ENCODE measurements around the gene EGF.
"Not testable (repeated sequence)": the region's sequence is repeated elsewhere in the genome, so short reads cannot be mapped to it uniquely, and the experiment has no call there.

Gene EGF

DNA sequence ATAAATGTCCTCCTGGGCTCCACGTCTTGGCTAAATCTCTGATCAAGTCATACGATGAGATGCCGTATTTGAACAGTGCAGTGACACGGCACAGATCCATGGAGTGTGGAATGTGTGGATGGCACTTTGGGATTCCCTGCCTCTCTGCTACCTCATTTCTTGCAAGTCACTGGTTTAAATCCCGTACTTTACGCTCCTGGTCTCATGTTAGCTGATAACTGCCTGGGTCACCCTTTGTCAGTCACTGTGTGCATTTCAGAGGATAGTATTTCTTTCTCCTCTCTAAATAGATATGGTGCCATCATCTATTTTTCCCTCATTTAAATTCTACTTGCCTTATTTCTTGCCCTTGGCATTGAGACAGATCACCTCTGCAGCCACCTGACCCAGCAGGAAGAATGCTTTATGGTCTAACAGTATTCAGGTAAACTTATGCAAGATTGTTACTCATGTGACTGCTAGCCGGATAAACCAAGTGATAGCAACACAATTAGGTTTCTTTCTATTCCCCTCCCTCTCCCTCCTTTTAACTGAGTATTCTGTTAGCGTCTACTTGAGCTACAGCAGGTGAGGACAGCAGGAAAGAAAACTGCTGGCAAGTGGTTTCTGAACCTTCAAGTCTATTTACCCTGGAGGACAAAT lies 2.8 kb downstream of the EGF start:
- DNase-seq (ENCODE audit: low spot score), result no peak

- no peak for DNase-seq (ENCODE audit: low spot score)
Observed at GRCh38 chr4:109916027-109916409, 3.3 kb downstream of the EGF start.

DNA sequence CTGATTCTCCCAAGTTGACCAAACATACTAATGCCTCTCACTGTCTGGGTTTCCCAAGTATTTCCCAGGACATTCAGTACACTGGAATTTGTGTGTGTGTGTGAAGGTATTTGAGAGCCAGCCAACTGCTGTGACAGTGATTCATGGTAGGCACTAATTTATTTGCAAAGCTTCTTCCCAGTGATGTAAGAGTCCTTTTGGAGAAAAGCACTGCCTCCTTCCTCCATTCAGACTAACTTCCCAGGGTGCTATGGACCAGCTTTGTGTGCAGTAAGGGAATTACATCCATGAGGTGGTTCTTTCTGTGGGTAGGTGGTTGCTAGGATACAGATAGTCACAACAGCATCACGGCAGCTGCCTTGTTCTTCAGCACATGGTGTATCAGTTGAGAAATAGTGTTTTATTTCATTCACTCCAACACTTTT lies 8.7 kb downstream of the EGF start:
- no peak for DNase-seq (ENCODE audit: low spot score)

GRCh38 chr4:109925396-109925795 lies 12.7 kb downstream of the EGF start:
- DNase-seq (ENCODE audit: low spot score), result no peak

DNA sequence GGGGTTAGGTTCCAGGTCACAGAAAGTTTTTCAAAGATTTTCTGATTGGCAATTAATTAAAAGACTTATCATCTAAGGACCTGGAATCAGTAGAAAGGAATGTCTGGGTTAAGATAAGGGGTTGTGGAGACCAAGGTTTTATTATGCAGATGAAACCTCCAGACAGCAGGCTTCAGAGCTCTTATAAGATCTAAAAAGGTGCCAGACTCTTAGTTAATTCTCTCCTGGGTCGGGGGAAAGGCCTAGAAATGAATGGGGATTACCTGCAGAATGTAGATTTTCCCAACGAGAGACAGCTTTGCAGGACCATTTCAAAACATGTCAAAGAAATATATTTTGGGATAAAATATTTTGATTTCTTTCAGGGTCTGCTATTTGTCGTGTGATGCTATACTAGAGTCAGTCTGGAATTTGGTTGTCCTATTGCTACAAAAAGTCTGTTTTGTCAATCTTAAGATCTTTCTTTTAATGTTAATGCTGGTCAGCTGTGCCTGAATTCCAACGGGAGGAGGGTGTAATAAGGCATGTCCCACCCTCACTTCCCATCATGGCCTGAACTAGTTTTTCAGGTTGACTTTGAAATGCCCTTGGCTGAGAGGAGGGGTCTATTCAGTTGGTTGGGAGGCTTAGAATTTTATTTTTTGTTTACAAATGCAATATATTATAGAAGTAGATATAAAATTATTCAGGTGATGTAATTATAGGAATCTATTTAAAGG lies 15.8 kb downstream of the EGF start:
- no peak for DNase-seq (ENCODE audit: low spot score)

GRCh38 chr4:109930464-109930863 lies 17.8 kb downstream of the EGF start:
- no peak for DNase-seq (ENCODE audit: low spot score)

GRCh38 chr4:109930872-109931271 lies 18.2 kb downstream of the EGF start:
- DNase-seq (ENCODE audit: low spot score), result no peak

DNA sequence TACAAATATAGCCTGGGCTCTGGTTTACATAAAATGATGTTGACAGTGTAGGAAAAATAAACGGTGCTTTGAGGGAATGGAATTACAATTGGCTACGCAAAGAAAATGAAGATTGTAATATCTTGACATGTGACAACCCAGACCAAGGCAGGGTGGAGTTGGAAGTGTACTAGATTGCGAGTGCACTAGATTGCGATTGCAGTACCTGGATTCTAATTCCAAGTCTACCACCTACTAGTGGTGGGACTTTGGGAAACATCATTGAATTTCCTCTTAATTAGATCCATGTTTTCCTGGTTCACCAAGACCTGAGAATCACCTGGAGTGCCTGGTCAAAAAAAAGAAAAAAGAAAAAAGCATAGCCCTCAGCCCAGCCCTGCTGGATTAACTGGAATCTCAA lies 18.6 kb downstream of the EGF start:
- DNase-seq (ENCODE audit: low spot score), result no peak

DNA sequence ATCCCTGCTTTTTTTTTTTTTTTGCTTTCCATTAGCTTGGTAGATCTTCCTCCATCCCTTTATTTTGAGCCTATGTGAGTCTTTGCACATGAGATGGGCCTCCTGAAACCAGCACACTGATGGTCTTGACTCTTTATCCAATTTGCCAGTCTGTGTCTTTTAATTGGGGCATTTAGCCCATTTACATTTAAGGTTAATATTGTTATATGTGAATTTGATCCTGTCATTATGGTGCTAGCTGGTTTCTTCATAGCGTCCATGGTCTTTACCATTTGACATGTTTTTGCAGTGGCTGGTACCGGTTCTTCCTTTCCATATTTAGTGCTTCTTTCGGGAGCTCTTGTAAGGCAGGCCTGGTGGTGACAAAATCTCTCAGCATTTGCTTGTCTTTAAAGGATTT lies 24.7 kb downstream of the EGF start:
- not testable (repeated sequence) for DNase-seq (ENCODE audit: low spot score)

DNA sequence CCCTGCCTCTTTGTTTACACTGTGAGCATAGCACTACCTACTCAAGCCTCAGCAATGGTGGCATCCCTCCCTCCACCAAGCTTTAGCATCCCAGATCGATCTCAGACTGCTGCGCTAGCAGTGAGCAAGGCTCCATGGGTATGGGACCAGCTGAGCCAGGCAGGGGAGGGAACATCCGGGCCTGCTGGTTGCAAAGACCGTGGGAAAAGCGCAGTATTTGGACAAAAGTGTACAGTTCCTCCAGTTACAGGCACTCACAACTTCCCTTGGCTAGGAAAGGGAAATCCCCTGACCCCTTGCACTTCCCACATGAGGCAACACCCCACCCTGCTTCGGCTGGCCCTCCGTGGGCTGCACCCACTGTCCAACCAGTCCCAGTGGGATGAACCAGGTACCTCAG lies 26.5 kb downstream of the EGF start:
- DNase-seq (ENCODE audit: low spot score), result no peak

DNA sequence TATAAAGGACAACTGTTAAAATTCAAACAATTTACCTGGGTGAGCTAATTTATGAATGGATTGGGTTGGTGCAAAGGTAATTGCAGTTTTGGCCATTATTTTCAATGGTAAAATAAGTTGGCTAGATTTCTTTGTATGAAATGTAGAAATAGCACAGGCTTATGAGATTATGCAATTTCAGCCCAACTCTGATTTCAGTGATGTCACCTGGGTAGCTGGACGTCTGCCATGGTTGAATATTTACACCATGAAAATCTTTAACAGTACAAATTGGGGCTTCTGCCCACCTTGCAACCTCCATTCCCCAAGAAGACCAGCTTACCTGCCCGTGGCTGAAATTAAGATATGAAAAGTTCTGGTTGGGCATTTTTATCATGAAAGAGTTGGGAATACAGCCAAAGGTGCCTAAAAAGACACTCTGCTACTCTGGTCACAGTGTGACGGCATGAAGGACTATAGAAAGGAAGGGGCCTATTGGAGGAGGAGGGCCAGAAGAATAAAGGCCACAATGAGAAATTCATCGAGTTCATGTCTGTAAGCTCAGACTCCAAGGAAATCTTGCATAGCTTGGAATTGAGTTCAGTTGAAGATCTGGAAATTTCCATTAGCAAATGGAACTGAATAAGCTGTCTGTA lies 29.7 kb downstream of the EGF start:
- DNase-seq (ENCODE audit: low spot score), result no peak

DNA sequence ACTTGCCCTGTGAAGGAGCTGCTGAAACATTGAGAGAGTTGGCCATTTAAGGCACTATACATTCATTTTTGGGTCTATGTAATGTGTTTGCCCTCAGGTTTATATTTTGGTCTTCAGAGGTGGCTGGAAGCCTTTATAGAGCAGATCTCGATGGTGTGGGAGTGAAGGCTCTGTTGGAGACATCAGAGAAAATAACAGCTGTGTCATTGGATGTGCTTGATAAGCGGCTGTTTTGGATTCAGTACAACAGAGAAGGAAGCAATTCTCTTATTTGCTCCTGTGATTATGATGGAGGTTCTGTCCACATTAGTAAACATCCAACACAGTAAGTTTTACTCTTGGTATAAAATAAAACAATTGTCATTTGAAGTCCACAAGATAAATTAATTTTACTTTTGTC lies 31.1 kb downstream of the EGF start:
- DNase-seq (ENCODE audit: low spot score), result no peak

- DNase-seq (ENCODE audit: low spot score), result no peak
Observed at GRCh38 chr4:109944591-109944990, 31.9 kb downstream of the EGF start.

GRCh38 chr4:109945056-109945455 lies 32.4 kb downstream of the EGF start:
- no peak for DNase-seq (ENCODE audit: low spot score)

GRCh38 chr4:109946120-109946519 lies 33.4 kb downstream of the EGF start:
- DNase-seq (ENCODE audit: low spot score), result no peak

- DNase-seq (ENCODE audit: low spot score), result no peak
Observed at GRCh38 chr4:109947457-109947856, 34.8 kb downstream of the EGF start.

DNA sequence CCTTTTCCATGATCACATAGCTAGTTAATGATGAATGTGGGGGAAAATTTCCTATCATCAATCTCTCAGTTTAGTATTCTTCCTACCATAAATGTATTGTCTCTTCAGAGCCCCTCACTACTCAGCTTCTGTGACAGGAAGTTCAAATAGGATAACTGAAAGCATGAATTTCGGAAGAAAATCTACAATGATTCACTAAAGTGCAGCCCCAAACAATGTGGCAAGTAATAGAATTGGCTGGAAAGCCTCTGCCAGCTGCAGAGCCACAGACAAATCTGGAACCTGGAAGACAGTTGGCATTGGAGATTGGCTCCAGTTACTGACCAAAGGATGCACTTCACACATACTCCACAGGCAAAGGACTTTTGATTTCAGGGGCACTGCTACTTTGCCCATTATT lies 35.2 kb downstream of the EGF start:
- DNase-seq (ENCODE audit: low spot score), result no peak

DNA sequence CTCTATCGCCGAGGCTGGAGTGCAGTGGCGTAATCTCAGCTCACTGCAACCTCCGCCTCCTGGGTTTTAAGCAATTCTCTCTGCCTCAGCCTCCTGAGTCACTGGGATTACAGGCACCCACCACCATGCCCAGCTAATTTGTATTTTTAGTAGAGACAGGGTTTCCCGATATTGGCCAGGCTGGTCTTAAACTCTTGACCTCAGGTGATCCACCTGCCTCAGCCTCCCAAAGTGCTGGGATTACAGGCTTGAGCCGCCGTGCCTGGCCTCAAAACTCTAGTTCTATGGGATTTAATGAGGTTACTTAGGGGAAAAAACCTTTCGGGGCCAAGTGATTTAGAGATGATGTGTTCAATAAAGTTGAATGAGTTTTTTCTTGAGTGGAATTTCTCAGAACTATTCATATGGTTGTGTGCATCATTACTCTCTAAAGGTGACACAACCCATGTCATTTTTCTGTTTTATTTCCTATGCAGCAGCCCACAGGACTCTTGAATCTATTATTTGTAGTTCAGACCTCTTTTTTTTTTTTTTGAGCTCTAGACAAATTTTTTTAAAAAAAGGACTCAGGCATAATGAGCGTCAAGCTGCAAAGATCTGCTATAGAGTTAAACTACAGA lies 36.5 kb downstream of the EGF start:
- DNase-seq (ENCODE audit: low spot score), result not testable (repeated sequence)

GRCh38 chr4:109952612-109953011 lies 39.9 kb downstream of the EGF start:
- DNase-seq (ENCODE audit: low spot score), result no peak

- DNase-seq (ENCODE audit: low spot score), result no peak
Observed at GRCh38 chr4:109953556-109953955, 40.9 kb downstream of the EGF start.

DNA sequence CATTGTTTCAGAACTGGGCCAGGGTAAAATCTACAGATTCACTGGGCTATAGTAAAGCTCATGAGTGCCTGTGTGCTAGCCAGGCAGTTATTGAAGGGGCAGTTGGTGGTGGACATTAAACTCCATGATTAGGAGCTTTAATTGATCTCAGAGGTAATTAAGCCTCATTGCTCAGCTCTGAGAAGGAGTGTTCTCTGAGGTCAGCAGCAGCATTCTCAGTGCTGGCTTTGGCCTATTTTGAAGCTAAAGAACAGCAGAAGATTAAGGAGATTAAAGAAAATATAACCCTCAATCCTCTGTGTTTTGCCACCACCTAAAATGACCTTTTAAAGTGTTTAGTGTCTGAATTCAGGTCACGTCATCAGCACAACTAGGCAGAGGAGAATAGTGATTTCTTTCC lies 42.5 kb downstream of the EGF start:
- DNase-seq (ENCODE audit: low spot score), result no peak

GRCh38 chr4:109957227-109957626 lies 44.5 kb downstream of the EGF start:
- no peak for DNase-seq (ENCODE audit: low spot score)

GRCh38 chr4:109959195-109959594 lies 46.5 kb downstream of the EGF start:
- DNase-seq (ENCODE audit: low spot score), result no peak
